ENCODE measurements around the gene ADK.

GRCh38 chr10:74419958-74420375 is 268.9 kb downstream of the ADK start:
- TF ChIP-seq, protein P1, sequence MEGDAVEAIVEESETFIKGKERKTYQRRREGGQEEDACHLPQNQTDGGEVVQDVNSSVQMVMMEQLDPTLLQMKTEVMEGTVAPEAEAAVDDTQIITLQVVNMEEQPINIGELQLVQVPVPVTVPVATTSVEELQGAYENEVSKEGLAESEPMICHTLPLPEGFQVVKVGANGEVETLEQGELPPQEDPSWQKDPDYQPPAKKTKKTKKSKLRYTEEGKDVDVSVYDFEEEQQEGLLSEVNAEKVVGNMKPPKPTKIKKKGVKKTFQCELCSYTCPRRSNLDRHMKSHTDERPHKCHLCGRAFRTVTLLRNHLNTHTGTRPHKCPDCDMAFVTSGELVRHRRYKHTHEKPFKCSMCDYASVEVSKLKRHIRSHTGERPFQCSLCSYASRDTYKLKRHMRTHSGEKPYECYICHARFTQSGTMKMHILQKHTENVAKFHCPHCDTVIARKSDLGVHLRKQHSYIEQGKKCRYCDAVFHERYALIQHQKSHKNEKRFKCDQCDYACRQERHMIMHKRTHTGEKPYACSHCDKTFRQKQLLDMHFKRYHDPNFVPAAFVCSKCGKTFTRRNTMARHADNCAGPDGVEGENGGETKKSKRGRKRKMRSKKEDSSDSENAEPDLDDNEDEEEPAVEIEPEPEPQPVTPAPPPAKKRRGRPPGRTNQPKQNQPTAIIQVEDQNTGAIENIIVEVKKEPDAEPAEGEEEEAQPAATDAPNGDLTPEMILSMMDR (IDR thresholded peaks at IDR 0.05) = peak; percentile 27 to 31 (median 28)
- TF ChIP-seq POLR2A (IDR thresholded peaks at IDR 0.05) = no peak

Measured in right lobe of liver (tissue), 4 donors.